ENCODE measurements around the gene MEGF8. TPM values are rescaled to one million over a fixed set of nuclear protein-coding genes. Genes with fewer than 3 reads are reported as not detected.

Gene MEGF8
- total RNA-seq, 1 donor from 2014 or later = 45.0 TPM

DNA sequence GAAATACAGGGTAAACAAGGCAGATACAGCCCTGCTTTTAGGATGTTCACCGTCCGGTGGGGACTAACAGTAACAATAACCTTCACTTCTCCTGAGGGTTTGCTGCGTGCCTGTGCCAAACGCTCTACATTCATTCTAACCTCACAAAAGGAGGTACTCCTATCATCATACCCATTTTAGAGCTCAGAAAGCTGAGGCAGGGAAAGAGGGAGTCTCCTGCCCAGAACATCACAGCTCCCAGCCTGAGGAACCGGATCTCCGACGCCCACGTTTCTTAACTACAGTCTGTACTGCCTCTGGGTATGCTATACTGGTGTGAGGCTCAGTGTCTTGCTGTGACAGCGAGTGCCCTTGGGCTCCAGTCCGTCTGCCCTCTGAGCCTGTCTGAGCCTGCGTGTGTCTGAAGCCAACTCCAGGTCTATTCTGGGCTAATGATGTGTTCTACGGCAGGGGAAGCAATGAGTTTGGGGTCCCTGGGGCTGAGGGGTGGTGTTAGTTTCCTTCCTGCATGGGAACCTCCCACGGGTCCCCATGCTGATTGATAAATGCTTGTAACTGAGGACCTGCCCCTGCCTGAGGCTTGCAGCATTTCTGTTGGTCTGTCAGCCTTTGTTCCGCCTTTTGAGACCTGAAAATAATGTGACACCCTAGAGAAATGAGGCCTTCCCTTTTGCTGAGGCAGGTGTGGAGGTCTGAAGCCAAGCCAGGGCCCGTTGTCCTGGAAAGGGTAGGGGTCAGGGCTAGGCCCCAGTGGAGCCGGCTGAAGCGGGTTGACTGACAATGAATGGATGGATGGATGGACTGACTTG is 96.9 kb downstream of the MEGF8 start:
- no peaks in the 10 kb centered on the region for H3K36me3 ChIP-seq (ENCODE audit: control insufficient read depth, insufficient read depth, low read length)
- TF ChIP-seq, protein P1, sequence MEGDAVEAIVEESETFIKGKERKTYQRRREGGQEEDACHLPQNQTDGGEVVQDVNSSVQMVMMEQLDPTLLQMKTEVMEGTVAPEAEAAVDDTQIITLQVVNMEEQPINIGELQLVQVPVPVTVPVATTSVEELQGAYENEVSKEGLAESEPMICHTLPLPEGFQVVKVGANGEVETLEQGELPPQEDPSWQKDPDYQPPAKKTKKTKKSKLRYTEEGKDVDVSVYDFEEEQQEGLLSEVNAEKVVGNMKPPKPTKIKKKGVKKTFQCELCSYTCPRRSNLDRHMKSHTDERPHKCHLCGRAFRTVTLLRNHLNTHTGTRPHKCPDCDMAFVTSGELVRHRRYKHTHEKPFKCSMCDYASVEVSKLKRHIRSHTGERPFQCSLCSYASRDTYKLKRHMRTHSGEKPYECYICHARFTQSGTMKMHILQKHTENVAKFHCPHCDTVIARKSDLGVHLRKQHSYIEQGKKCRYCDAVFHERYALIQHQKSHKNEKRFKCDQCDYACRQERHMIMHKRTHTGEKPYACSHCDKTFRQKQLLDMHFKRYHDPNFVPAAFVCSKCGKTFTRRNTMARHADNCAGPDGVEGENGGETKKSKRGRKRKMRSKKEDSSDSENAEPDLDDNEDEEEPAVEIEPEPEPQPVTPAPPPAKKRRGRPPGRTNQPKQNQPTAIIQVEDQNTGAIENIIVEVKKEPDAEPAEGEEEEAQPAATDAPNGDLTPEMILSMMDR (IDR thresholded peaks at IDR 0.05; ENCODE audit: insufficient read depth, low read length, poor library complexity, severe bottlenecking) = no peak
- peaks cover 15% of the 10 kb centered on the region for H3K27me3 ChIP-seq (ENCODE audit: control insufficient read depth, insufficient read depth, low read length)
- DNase-seq (ENCODE audit: low read depth) = no peak
- peak overlapping the region; percentile 45 for H3K4me3 ChIP-seq (ENCODE audit: low read depth, low read length)

DNA sequence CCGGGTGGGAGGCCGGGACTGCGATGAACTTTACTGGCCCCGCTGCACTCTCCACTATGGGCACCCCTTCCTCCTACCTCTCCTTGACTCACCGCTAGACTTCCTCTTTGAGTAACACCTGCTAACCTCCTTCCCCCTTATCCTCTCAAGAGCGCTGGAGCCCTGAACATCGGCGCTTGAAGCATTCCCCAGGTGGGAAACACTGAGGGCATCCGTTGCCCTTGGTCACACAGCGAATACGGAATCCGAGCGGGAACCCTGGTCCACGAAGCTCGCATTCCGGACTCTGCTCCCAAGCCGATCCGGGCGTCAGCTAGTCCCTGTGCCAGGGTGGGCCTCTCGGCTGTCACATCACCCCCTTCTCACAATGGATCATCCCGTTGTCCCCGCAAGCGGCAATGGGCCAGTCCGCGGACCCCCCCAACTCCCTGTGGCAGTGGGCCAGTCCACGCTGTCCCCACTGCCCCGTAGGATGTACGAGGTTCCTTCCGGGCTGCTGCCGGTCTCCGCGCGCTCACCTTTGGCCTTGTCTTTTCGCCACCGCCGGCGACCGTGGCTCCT is 97.5 kb downstream of the MEGF8 start:
- DNase-seq (ENCODE audit: low read depth) = no peak
- Histone ChIP-seq H3K27me3 (ENCODE audit: control insufficient read depth, insufficient read depth, low read length) (peaks cover 15% of the 10 kb centered on the region), H3K36me3 (ENCODE audit: control insufficient read depth, insufficient read depth, low read length) (no peaks in the 10 kb centered on the region), H3K4me3 (ENCODE audit: low read depth, low read length) (peak overlapping the region; percentile 45)
- TF ChIP-seq, protein P1 (IDR thresholded peaks at IDR 0.05; ENCODE audit: insufficient read depth, low read length, poor library complexity, severe bottlenecking) = no peak

DNA sequence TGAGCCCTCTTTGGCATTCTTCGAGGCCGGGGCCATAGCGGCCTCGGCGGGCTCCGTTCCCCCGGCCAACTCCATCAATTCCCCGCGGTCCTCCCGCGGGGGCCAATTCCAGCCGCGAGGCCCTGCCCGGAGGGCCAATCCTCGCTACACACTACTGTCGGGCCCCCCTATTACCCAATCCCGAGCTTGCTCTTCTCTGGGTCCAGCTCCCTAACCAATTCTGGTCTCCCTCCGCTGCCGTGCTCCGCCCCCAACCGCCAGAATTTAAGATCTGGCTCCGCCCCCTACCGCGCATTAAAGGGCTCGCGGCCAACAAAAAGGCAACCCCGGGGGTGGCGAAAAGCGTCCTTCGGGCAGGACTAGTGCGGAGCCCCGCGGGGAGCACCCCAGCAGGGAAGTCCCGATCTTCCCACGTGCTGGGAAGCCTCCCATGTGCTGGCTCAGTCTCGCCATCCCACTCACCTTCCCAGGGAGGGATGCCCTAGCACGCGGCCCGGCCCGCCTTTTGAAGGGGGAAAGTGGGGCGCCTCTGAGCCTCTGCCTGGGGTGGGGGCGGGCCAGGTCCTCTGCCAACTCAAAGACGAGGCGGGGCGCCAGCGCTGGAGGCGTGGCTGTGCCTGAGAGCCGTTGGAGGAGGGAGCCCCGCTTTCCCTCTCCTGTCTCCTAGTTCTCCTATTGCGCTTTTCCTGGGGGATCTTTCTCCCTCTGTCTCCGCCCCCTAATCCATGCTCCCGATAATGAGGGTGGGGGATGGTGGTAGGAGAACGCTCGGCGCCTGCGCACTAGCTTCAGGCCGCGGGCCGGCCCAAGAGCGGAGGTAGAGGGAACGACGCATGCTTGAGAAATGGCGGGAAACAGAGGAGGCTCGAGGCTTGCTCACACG is 98.3 kb downstream of the MEGF8 start:
- H3K27me3 ChIP-seq (ENCODE audit: control insufficient read depth, insufficient read depth, low read length) = peaks cover 15% of the 10 kb centered on the region
- H3K4me3 ChIP-seq (ENCODE audit: low read depth, low read length) = peak overlapping the region; percentile 45
- TF ChIP-seq, protein P1 (IDR thresholded peaks at IDR 0.05; ENCODE audit: insufficient read depth, low read length, poor library complexity, severe bottlenecking) = no peak
- DNase-seq (ENCODE audit: low read depth) = peak; percentile 75
- H3K36me3 ChIP-seq (ENCODE audit: control insufficient read depth, insufficient read depth, low read length) = no peaks in the 10 kb centered on the region

DNA sequence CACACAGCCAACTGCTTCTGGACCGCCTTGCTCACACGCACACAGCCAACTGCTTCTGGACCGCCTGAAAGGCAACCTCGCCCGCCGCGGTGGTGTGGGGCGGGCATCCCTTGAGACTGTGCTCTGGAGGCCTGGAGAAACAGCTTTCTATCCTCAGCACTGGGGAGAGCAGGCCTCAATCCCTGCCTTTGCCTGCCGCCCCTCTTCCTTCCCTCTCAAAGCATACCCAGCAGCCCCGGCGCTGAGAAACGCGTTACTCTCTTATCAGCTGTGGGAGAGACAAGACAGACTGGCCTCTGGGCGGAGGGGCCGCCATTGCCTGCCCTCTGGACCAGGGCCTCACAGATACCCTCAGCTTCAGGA is 98.9 kb downstream of the MEGF8 start:
- peaks cover 15% of the 10 kb centered on the region for H3K27me3 ChIP-seq (ENCODE audit: control insufficient read depth, insufficient read depth, low read length)
- TF ChIP-seq, protein P1 (IDR thresholded peaks at IDR 0.05; ENCODE audit: insufficient read depth, low read length, poor library complexity, severe bottlenecking) = no peak
- H3K4me3 ChIP-seq (ENCODE audit: low read depth, low read length) = no peak overlapping the region
- H3K36me3 ChIP-seq (ENCODE audit: control insufficient read depth, insufficient read depth, low read length) = no peaks in the 10 kb centered on the region
- no peak for DNase-seq (ENCODE audit: low read depth)

DNA sequence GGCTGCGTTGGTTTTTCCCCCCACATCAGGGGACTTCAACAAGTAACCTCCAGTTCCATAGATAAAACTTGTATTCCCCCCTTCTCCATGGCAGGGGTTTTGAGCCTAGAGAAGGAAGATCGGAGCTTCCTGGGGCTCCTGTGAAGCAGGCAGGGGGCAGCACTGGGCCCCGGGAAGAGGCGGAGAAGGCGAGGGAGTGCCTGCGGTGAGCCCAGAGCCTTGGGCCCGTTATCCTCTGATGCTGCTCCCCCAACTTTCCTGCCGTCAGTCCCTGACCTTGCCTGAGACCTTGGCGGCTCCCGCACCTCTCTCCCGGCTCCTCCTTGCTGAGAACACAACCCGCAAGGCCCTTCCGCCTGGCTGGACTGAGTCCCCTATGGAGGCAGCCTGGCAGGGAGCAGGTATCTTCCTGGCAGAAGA is 99.3 kb downstream of the MEGF8 start:
- Histone ChIP-seq H3K4me3 (ENCODE audit: low read depth, low read length) (no peak overlapping the region), H3K36me3 (ENCODE audit: control insufficient read depth, insufficient read depth, low read length) (no peaks in the 10 kb centered on the region), H3K27me3 (ENCODE audit: control insufficient read depth, insufficient read depth, low read length) (peaks cover 15% of the 10 kb centered on the region)
- TF ChIP-seq, protein P1 (IDR thresholded peaks at IDR 0.05; ENCODE audit: insufficient read depth, low read length, poor library complexity, severe bottlenecking) = peak; percentile 24
- no peak for DNase-seq (ENCODE audit: low read depth)

All from kidney epithelial cell (primary cell).